Measurements from ENCODE around the gene KRT40.

KRT40 gene

DNA sequence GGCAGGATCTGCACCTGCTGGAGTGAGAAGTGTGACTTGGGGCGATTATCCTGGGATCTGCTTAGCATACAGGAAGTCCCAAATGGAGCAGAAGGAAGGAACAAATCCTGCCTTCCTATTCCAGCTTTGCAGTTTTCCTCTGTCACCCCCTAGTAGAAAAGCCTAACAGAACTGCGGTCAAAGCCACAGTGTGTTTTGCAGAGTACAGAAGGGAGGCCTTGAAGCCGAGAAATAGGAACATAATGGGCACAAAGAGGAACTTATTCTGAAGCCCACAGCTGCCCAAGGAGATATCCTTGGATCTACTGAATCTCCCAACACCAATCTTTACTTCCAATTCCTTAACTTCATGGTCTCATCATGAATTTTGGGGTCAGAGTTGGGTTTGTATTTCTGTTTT, 34.4 kb upstream of the KRT40 start:
- TF ChIP-seq, protein P1, sequence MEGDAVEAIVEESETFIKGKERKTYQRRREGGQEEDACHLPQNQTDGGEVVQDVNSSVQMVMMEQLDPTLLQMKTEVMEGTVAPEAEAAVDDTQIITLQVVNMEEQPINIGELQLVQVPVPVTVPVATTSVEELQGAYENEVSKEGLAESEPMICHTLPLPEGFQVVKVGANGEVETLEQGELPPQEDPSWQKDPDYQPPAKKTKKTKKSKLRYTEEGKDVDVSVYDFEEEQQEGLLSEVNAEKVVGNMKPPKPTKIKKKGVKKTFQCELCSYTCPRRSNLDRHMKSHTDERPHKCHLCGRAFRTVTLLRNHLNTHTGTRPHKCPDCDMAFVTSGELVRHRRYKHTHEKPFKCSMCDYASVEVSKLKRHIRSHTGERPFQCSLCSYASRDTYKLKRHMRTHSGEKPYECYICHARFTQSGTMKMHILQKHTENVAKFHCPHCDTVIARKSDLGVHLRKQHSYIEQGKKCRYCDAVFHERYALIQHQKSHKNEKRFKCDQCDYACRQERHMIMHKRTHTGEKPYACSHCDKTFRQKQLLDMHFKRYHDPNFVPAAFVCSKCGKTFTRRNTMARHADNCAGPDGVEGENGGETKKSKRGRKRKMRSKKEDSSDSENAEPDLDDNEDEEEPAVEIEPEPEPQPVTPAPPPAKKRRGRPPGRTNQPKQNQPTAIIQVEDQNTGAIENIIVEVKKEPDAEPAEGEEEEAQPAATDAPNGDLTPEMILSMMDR (IDR thresholded peaks at IDR 0.05; ENCODE audit: low read depth, low read length), result no peak
- no peak for DNase-seq
- Histone ChIP-seq H3K4me3 (ENCODE audit: low read depth, low read length) (no peak overlapping the region), H3K9me3 (no peaks in the 10 kb centered on the region), H3K27me3 (peaks cover 16% of the 10 kb centered on the region), H3K36me3 (no peaks in the 10 kb centered on the region), H3K4me1 (no peaks in the 10 kb centered on the region)

DNA sequence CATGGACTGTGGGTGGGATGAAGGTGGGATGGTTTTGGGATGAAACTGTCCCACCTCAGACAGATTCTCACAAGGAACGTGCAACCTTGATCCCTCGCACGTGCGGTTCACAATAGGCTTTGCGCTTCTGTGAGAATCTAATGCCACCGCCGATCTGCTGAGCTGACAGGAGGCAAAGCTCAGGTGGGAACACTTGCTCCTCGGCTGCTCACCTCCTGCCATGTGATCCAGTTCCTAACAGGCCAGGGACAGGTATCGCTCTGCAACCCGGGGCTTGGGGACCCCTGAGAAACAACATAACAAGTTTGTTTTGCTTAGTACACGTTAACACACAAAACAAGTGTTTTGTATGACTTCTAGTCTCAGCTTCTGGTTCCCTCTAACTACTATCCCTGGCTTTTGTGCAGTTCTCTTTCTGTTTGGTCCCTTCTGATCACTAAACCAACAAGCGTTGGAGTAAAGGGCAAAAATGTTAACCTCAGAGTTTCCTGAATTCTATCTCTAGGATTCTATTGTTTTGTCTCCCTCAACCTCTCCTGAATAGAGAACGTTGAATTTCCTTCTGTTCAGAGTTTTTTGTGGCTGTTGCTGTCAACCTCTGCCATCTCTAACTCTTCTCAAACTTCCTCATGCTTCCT, 32.6 kb upstream of the KRT40 start:
- TF ChIP-seq, protein P1 (IDR thresholded peaks at IDR 0.05; ENCODE audit: low read depth, low read length), result no peak
- no peak for DNase-seq
- Histone ChIP-seq H3K36me3 (no peaks in the 10 kb centered on the region), H3K27me3 (peaks cover 16% of the 10 kb centered on the region), H3K4me3 (ENCODE audit: low read depth, low read length) (no peak overlapping the region), H3K9me3 (no peaks in the 10 kb centered on the region), H3K4me1 (no peaks in the 10 kb centered on the region)

DNA sequence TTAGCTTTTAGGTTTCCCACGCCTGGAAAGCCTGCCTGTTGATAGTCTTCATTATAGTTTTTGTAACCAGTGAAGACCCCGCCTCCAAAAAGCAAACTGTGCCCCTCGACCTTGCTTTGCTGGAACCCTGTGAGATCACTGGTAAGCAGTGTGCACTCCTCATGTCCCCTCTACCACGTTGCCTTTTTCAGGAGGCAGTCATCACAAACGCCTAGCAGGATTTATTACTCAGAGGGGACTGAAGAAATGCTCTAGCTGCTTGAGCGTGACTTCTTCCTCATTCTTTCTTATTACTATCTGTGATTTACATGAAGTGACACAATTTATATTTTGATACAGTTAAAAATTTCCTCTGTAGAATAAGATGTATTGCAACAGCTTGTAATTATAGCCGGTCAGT, 31.3 kb upstream of the KRT40 start:
- Histone ChIP-seq H3K4me1 (no peaks in the 10 kb centered on the region), H3K27me3 (peaks cover 16% of the 10 kb centered on the region), H3K36me3 (no peaks in the 10 kb centered on the region), H3K4me3 (ENCODE audit: low read depth, low read length) (no peak overlapping the region), H3K9me3 (no peaks in the 10 kb centered on the region)
- no peak for DNase-seq
- TF ChIP-seq, protein P1 (IDR thresholded peaks at IDR 0.05; ENCODE audit: low read depth, low read length), result no peak

DNA sequence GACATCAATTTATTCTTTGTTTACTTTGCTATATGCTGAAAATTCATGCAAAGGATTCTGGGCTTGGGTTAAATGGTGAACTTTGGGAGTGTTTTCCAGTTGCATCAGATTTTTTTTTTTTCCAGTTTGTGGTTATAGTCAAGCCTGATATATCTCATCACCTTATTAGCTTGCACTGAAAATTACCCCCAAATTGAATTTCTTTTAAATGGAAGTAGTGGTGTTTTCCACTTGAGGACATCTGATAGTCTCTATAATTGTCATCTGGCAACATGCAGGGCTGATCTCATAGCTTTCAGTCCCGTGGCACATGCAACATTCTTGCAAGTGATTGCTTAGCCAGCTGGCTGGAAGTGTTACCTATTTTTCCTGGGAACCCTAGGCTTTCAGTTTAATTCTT, 29.5 kb upstream of the KRT40 start:
- no peaks in the 10 kb centered on the region for H3K9me3 ChIP-seq
- H3K4me3 ChIP-seq (ENCODE audit: low read depth, low read length), result no peak overlapping the region
- no peaks in the 10 kb centered on the region for H3K36me3 ChIP-seq
- peaks cover 23% of the 10 kb centered on the region for H3K27me3 ChIP-seq
- H3K4me1 ChIP-seq, result no peaks in the 10 kb centered on the region
- no peak for DNase-seq
- TF ChIP-seq, protein P1 (IDR thresholded peaks at IDR 0.05; ENCODE audit: low read depth, low read length), result no peak

DNA sequence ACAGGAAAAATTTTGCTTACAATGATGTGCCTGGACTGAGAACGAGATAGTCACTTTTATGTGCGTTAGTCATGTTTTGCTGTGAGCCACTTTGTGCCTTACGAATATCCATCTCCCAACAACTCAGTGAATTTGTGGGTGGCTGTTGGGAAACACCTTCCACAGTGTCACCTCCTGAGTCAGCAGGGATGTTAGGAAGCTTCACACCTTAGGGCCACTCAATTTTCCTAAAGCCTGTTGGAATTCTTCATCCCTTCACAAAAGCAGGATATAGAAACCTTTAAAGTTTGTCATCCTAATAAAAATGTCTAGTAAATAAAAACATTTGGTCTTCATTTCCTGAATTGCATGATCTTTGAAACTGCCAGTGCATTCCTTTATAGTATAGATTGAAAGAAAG, 29.1 kb upstream of the KRT40 start:
- no peaks in the 10 kb centered on the region for H3K36me3 ChIP-seq
- peaks cover 24% of the 10 kb centered on the region for H3K27me3 ChIP-seq
- H3K4me1 ChIP-seq, result no peaks in the 10 kb centered on the region
- no peak for DNase-seq
- TF ChIP-seq, protein P1 (IDR thresholded peaks at IDR 0.05; ENCODE audit: low read depth, low read length), result no peak
- H3K9me3 ChIP-seq, result no peaks in the 10 kb centered on the region
- no peak overlapping the region for H3K4me3 ChIP-seq (ENCODE audit: low read depth, low read length)

DNA sequence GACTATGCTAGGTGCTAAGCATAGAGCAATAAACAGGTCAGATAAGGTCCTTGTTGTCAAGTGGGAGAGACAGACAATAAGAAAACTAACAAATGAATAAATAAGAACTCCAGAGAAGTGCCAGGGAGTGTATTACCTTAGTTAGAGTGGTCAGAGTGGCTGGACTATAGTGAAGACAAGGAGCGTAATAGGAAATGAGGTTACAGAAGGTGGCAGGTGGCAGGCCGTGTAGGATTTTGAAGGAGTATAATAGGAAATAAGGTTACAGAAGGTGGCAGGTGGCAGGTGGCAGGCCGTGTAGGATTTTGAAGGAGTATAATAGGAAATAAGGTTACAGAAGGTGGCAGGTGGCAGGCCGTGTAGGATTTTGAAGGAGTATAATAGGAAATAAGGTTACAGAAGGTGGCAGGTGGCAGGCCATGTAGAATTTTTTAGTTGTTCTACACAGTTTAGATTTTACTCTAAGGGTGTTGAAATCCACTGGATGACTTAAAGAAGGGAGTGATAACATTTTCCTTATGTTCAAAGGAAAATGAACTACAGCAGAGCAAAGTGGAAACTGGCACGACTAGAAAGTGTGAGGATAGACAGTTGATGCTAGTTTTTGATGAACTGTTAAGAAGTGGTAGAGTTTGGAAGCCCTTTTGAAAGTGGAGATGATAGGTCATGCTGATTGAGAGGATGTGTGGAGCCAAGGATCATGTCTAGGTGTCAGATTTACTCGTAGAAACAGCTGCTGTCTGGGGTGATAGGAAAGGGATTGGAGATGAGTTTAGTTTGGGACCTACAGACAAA, 28.4 kb upstream of the KRT40 start:
- TF ChIP-seq, protein P1 (IDR thresholded peaks at IDR 0.05; ENCODE audit: low read depth, low read length), result no peak
- Histone ChIP-seq H3K4me3 (ENCODE audit: low read depth, low read length) (no peak overlapping the region), H3K4me1 (no peaks in the 10 kb centered on the region), H3K36me3 (no peaks in the 10 kb centered on the region), H3K27me3 (peaks cover 24% of the 10 kb centered on the region), H3K9me3 (no peaks in the 10 kb centered on the region)
- no peak for DNase-seq

Data from BE2C (cell line).